ENCODE measurements around the gene S100B. TPM values are rescaled to one million over a fixed set of nuclear protein-coding genes. Genes with fewer than 3 reads are reported as not detected.

S100B gene
- total RNA-seq, 1 donor, result 1.4 TPM

GRCh38 chr21:46607636-46608035, 2.8 kb upstream of the S100B start:
- H3K9me3 ChIP-seq (ENCODE audit: low read depth, low read length), result peaks cover 3% of the 10 kb centered on the region
- no peaks in the 10 kb centered on the region for H3K79me2 ChIP-seq (ENCODE audit: insufficient read depth, low read length)
- no peaks in the 10 kb centered on the region for H4K20me1 ChIP-seq (ENCODE audit: insufficient read depth, low read length)
- H2AFZ ChIP-seq (ENCODE audit: low read length), result no peak overlapping the region
- H3K4me3 ChIP-seq (ENCODE audit: insufficient read depth, low read length), result no peak overlapping the region
- DNase-seq (ENCODE audit: insufficient read length, low spot score, missing footprints), result no peak
- no peak overlapping the region for H3K4me2 ChIP-seq (ENCODE audit: insufficient read depth, low read length)
- no peak overlapping the region for H3K27ac ChIP-seq (ENCODE audit: low read depth, low read length)
- H3K36me3 ChIP-seq (ENCODE audit: insufficient read depth, low read length), result no peaks in the 10 kb centered on the region
- peaks cover 6% of the 10 kb centered on the region for H3K4me1 ChIP-seq (ENCODE audit: insufficient read depth, low read length)
- no peak for TF ChIP-seq CTCF (IDR thresholded peaks at IDR 0.05; ENCODE audit: extremely low read depth, low read depth, low read length)
- peaks cover 9% of the 10 kb centered on the region for H3K27me3 ChIP-seq (ENCODE audit: insufficient read depth, low read length)

- Histone ChIP-seq H3K27me3 (ENCODE audit: insufficient read depth, low read length) (peaks cover 9% of the 10 kb centered on the region), H3K36me3 (ENCODE audit: insufficient read depth, low read length) (no peaks in the 10 kb centered on the region), H3K4me3 (ENCODE audit: insufficient read depth, low read length) (no peak overlapping the region), H3K27ac (ENCODE audit: low read depth, low read length) (no peak overlapping the region), H3K4me1 (ENCODE audit: insufficient read depth, low read length) (peaks cover 6% of the 10 kb centered on the region), H3K79me2 (ENCODE audit: insufficient read depth, low read length) (no peaks in the 10 kb centered on the region), H2AFZ (ENCODE audit: low read length) (no peak overlapping the region), H3K9me3 (ENCODE audit: low read depth, low read length) (peaks cover 3% of the 10 kb centered on the region), H3K4me2 (ENCODE audit: insufficient read depth, low read length) (no peak overlapping the region), H4K20me1 (ENCODE audit: insufficient read depth, low read length) (no peaks in the 10 kb centered on the region)
- no peak for DNase-seq (ENCODE audit: insufficient read length, low spot score, missing footprints)
- no peak for TF ChIP-seq CTCF (IDR thresholded peaks at IDR 0.05; ENCODE audit: extremely low read depth, low read depth, low read length)
These were observed 1.5 kb upstream of the S100B start for GRCh38 chr21:46606427-46606813.

- H3K4me1 ChIP-seq (ENCODE audit: insufficient read depth, low read length), result peaks cover 6% of the 10 kb centered on the region
- H3K4me2 ChIP-seq (ENCODE audit: insufficient read depth, low read length), result no peak overlapping the region
- peak overlapping the region; percentile 79 for H2AFZ ChIP-seq (ENCODE audit: low read length)
- no peaks in the 10 kb centered on the region for H3K79me2 ChIP-seq (ENCODE audit: insufficient read depth, low read length)
- H3K27me3 ChIP-seq (ENCODE audit: insufficient read depth, low read length), result peaks cover 9% of the 10 kb centered on the region
- no peak overlapping the region for H3K27ac ChIP-seq (ENCODE audit: low read depth, low read length)
- H3K36me3 ChIP-seq (ENCODE audit: insufficient read depth, low read length), result no peaks in the 10 kb centered on the region
- no peak for DNase-seq (ENCODE audit: insufficient read length, low spot score, missing footprints)
- no peaks in the 10 kb centered on the region for H4K20me1 ChIP-seq (ENCODE audit: insufficient read depth, low read length)
- H3K4me3 ChIP-seq (ENCODE audit: insufficient read depth, low read length), result no peak overlapping the region
- H3K9me3 ChIP-seq (ENCODE audit: low read depth, low read length), result peaks cover 3% of the 10 kb centered on the region
- TF ChIP-seq CTCF (IDR thresholded peaks at IDR 0.05; ENCODE audit: extremely low read depth, low read depth, low read length), result no peak
These were observed 1.0 kb upstream of the S100B start for GRCh38 chr21:46605767-46606426.

- no peak for TF ChIP-seq CTCF (IDR thresholded peaks at IDR 0.05; ENCODE audit: extremely low read depth, low read depth, low read length)
- peak overlapping the region; percentile 79 for H2AFZ ChIP-seq (ENCODE audit: low read length)
- H3K4me3 ChIP-seq (ENCODE audit: insufficient read depth, low read length), result peak overlapping the region; percentile 6
- H3K27me3 ChIP-seq (ENCODE audit: insufficient read depth, low read length), result peaks cover 9% of the 10 kb centered on the region
- DNase-seq (ENCODE audit: insufficient read length, low spot score, missing footprints), result no peak
- no peaks in the 10 kb centered on the region for H3K9me3 ChIP-seq (ENCODE audit: low read depth, low read length)
- H3K4me1 ChIP-seq (ENCODE audit: insufficient read depth, low read length), result peaks cover 2% of the 10 kb centered on the region
- H4K20me1 ChIP-seq (ENCODE audit: insufficient read depth, low read length), result no peaks in the 10 kb centered on the region
- H3K36me3 ChIP-seq (ENCODE audit: insufficient read depth, low read length), result no peaks in the 10 kb centered on the region
- H3K4me2 ChIP-seq (ENCODE audit: insufficient read depth, low read length), result peak overlapping the region; percentile 23
- H3K27ac ChIP-seq (ENCODE audit: low read depth, low read length), result no peak overlapping the region
- H3K79me2 ChIP-seq (ENCODE audit: insufficient read depth, low read length), result no peaks in the 10 kb centered on the region
These were observed 430 bp downstream of the S100B start for GRCh38 chr21:46604329-46604974.

All from osteoblast (primary cell).